ENCODE measurements around the gene PASD1.
A peak's percentile ranks its signal among the peaks of the same experiment; 100 is the strongest.
"Not testable (repeated sequence)": the region's sequence is repeated elsewhere in the genome, so short reads cannot be mapped to it uniquely, and the experiment has no call there.

Gene PASD1

GRCh38 chrX:151692825-151693224 is 129.3 kb downstream of the PASD1 start:
- no peaks in the 10 kb centered on the region for H3K4me1 ChIP-seq (ENCODE audit: insufficient read depth, low read length)

GRCh38 chrX:151694121-151694520 is 130.6 kb downstream of the PASD1 start:
- peak overlapping the region; percentile 57 for H3K4me3 ChIP-seq (ENCODE audit: low read length)
- WGBS = 73% methylated on average over 9 of the region's 12 CpGs
- peaks cover 25% of the 10 kb centered on the region for H3K27me3 ChIP-seq (ENCODE audit: insufficient read depth, low read length)
- H3K9me3 ChIP-seq (ENCODE audit: insufficient read depth, low read depth, low read length) = no peaks in the 10 kb centered on the region
- H3K36me3 ChIP-seq (ENCODE audit: insufficient read depth, low read length) = no peaks in the 10 kb centered on the region
- H3K4me1 ChIP-seq (ENCODE audit: insufficient read depth, low read length) = no peaks in the 10 kb centered on the region
- H3K27ac ChIP-seq (ENCODE audit: low read depth, low read length) = no peak overlapping the region
- no peak overlapping the region for H3K9ac ChIP-seq (ENCODE audit: low read depth, low read length)

More at GRCh38 chrX:151692825-151693224, 129.3 kb downstream of the PASD1 start:
- no peak overlapping the region for H3K9ac ChIP-seq (ENCODE audit: low read depth, low read length)
- H3K9me3 ChIP-seq (ENCODE audit: insufficient read depth, low read depth, low read length) = no peaks in the 10 kb centered on the region
- H3K27ac ChIP-seq (ENCODE audit: low read depth, low read length) = no peak overlapping the region
- peaks cover 25% of the 10 kb centered on the region for H3K27me3 ChIP-seq (ENCODE audit: insufficient read depth, low read length)
- H3K4me3 ChIP-seq (ENCODE audit: low read length) = no peak overlapping the region
- 93% methylated on average over 6 of the region's 6 CpGs for WGBS
- H3K36me3 ChIP-seq (ENCODE audit: insufficient read depth, low read length) = no peaks in the 10 kb centered on the region

- 1% methylated on average over 90 of the region's 100 CpGs for WGBS
- H3K4me1 ChIP-seq (ENCODE audit: insufficient read depth, low read length) = no peaks in the 10 kb centered on the region
- H3K27ac ChIP-seq (ENCODE audit: low read depth, low read length) = no peak within 1 kb of the TSS
- H3K9me3 ChIP-seq (ENCODE audit: insufficient read depth, low read depth, low read length) = no peaks in the 10 kb centered on the region
- no peak within 1 kb of the TSS for H3K9ac ChIP-seq (ENCODE audit: low read depth, low read length)
- H3K36me3 ChIP-seq (ENCODE audit: insufficient read depth, low read length) = no peaks in the 10 kb centered on the region
- peak within 1 kb of the TSS; percentile 57 for H3K4me3 ChIP-seq (ENCODE audit: low read length)
- peaks cover 25% of the 10 kb centered on the region for H3K27me3 ChIP-seq (ENCODE audit: insufficient read depth, low read length)
These were observed 131.4 kb downstream of the PASD1 start, which contains the start of gene PRRG3 for GRCh38 chrX:151694661-151695582. Gene PRRG3, plus strand, starts transcription at chrX:151695458. Its CDS starts 3,357 bp downstream, at chrX:151698815.

- Histone ChIP-seq H3K9ac (ENCODE audit: low read depth, low read length) (no peak overlapping the region), H3K27ac (ENCODE audit: low read depth, low read length) (no peak overlapping the region), H3K4me3 (ENCODE audit: low read length) (peak overlapping the region; percentile 57), H3K4me1 (ENCODE audit: insufficient read depth, low read length) (no peaks in the 10 kb centered on the region), H3K9me3 (ENCODE audit: insufficient read depth, low read depth, low read length) (no peaks in the 10 kb centered on the region), H3K27me3 (ENCODE audit: insufficient read depth, low read length) (peaks cover 25% of the 10 kb centered on the region), H3K36me3 (ENCODE audit: insufficient read depth, low read length) (no peaks in the 10 kb centered on the region)
- 28% methylated on average over 17 of the region's 19 CpGs for WGBS
These were observed 132.3 kb downstream of the PASD1 start for GRCh38 chrX:151695583-151696340.

GRCh38 chrX:151697082-151697481 is 133.6 kb downstream of the PASD1 start:
- not testable (repeated sequence) for H3K9ac ChIP-seq (ENCODE audit: low read depth, low read length); H3K27ac ChIP-seq (ENCODE audit: low read depth, low read length); H3K4me1 ChIP-seq (ENCODE audit: insufficient read depth, low read length); H3K36me3 ChIP-seq (ENCODE audit: insufficient read depth, low read length); H3K4me3 ChIP-seq (ENCODE audit: low read length); H3K9me3 ChIP-seq (ENCODE audit: insufficient read depth, low read depth, low read length)
- H3K27me3 ChIP-seq (ENCODE audit: insufficient read depth, low read length) = peaks cover 25% of the 10 kb centered on the region
- WGBS = over 99% methylated on average over 6 of the region's 8 CpGs

GRCh38 chrX:151697522-151697921 is 134.0 kb downstream of the PASD1 start:
- 84% methylated on average over 4 of the region's 4 CpGs for WGBS
- Histone ChIP-seq H3K36me3 (ENCODE audit: insufficient read depth, low read length) (no peaks in the 10 kb centered on the region), H3K27me3 (ENCODE audit: insufficient read depth, low read length) (peaks cover 25% of the 10 kb centered on the region), H3K9ac (ENCODE audit: low read depth, low read length) (no peak overlapping the region), H3K4me1 (ENCODE audit: insufficient read depth, low read length) (no peaks in the 10 kb centered on the region), H3K27ac (ENCODE audit: low read depth, low read length) (no peak overlapping the region), H3K9me3 (ENCODE audit: insufficient read depth, low read depth, low read length) (no peaks in the 10 kb centered on the region), H3K4me3 (ENCODE audit: low read length) (no peak overlapping the region)

GRCh38 chrX:151698485-151698884 is 135.0 kb downstream of the PASD1 start:
- H3K9me3 ChIP-seq (ENCODE audit: insufficient read depth, low read depth, low read length) = no peaks in the 10 kb centered on the region
- no peaks in the 10 kb centered on the region for H3K36me3 ChIP-seq (ENCODE audit: insufficient read depth, low read length)
- H3K9ac ChIP-seq (ENCODE audit: low read depth, low read length) = no peak overlapping the region
- peaks cover 22% of the 10 kb centered on the region for H3K27me3 ChIP-seq (ENCODE audit: insufficient read depth, low read length)
- H3K4me3 ChIP-seq (ENCODE audit: low read length) = no peak overlapping the region
- WGBS = 93% methylated on average over 6 of the region's 6 CpGs
- H3K27ac ChIP-seq (ENCODE audit: low read depth, low read length) = no peak overlapping the region
- H3K4me1 ChIP-seq (ENCODE audit: insufficient read depth, low read length) = no peaks in the 10 kb centered on the region

- no peak overlapping the region for H3K27ac ChIP-seq (ENCODE audit: low read depth, low read length)
- peaks cover 13% of the 10 kb centered on the region; the same call in 1 of the 2 replicates for H3K27me3 ChIP-seq (ENCODE audit: insufficient read depth, low read length)
- 95% methylated on average over 9 of the region's 9 CpGs for WGBS
- no peaks in the 10 kb centered on the region for H3K9me3 ChIP-seq (ENCODE audit: insufficient read depth, low read depth, low read length)
- H3K4me3 ChIP-seq (ENCODE audit: low read length) = no peak overlapping the region
- no peaks in the 10 kb centered on the region for H3K4me1 ChIP-seq (ENCODE audit: insufficient read depth, low read length)
- no peaks in the 10 kb centered on the region for H3K36me3 ChIP-seq (ENCODE audit: insufficient read depth, low read length)
- H3K9ac ChIP-seq (ENCODE audit: low read depth, low read length) = no peak overlapping the region
These were observed 136.3 kb downstream of the PASD1 start for GRCh38 chrX:151699746-151700145.

GRCh38 chrX:151700581-151700980 is 137.1 kb downstream of the PASD1 start:
- Histone ChIP-seq H3K9ac (ENCODE audit: low read depth, low read length) (no peak overlapping the region), H3K4me1 (ENCODE audit: insufficient read depth, low read length) (no peaks in the 10 kb centered on the region), H3K4me3 (ENCODE audit: low read length) (no peak overlapping the region), H3K36me3 (ENCODE audit: insufficient read depth, low read length) (no peaks in the 10 kb centered on the region), H3K9me3 (ENCODE audit: insufficient read depth, low read depth, low read length) (no peaks in the 10 kb centered on the region), H3K27me3 (ENCODE audit: insufficient read depth, low read length) (peaks cover 10% of the 10 kb centered on the region; the same call in 1 of the 2 replicates), H3K27ac (ENCODE audit: low read depth, low read length) (no peak overlapping the region)
- 95% methylated on average over 16 of the region's 16 CpGs for WGBS

- no peak overlapping the region for H3K27ac ChIP-seq (ENCODE audit: low read depth, low read length)
- H3K9me3 ChIP-seq (ENCODE audit: insufficient read depth, low read depth, low read length) = no peaks in the 10 kb centered on the region
- H3K36me3 ChIP-seq (ENCODE audit: insufficient read depth, low read length) = no peaks in the 10 kb centered on the region
- no peaks in the 10 kb centered on the region for H3K4me1 ChIP-seq (ENCODE audit: insufficient read depth, low read length)
- WGBS = 95% methylated on average over 2 of the region's 4 CpGs
- peaks cover 5% of the 10 kb centered on the region; the same call in 1 of the 2 replicates for H3K27me3 ChIP-seq (ENCODE audit: insufficient read depth, low read length)
- no peak overlapping the region for H3K4me3 ChIP-seq (ENCODE audit: low read length)
- no peak overlapping the region for H3K9ac ChIP-seq (ENCODE audit: low read depth, low read length)
These were observed 137.6 kb downstream of the PASD1 start for GRCh38 chrX:151701071-151701470.

GRCh38 chrX:151701531-151701930 is 138.1 kb downstream of the PASD1 start:
- H3K4me3 ChIP-seq (ENCODE audit: low read length) = no peak overlapping the region
- WGBS = 97% methylated on average over 6 of the region's 7 CpGs
- H3K9ac ChIP-seq (ENCODE audit: low read depth, low read length) = no peak overlapping the region
- H3K36me3 ChIP-seq (ENCODE audit: insufficient read depth, low read length) = no peaks in the 10 kb centered on the region
- H3K4me1 ChIP-seq (ENCODE audit: insufficient read depth, low read length) = no peaks in the 10 kb centered on the region
- no peaks in the 10 kb centered on the region for H3K9me3 ChIP-seq (ENCODE audit: insufficient read depth, low read depth, low read length)
- H3K27ac ChIP-seq (ENCODE audit: low read depth, low read length) = no peak overlapping the region
- H3K27me3 ChIP-seq (ENCODE audit: insufficient read depth, low read length) = 0 out of 2 replicates have a peak, but pooled peaks cover under 1% of the 10 kb centered on the region
